ENCODE measurements around the gene ARHGAP28. TPM values are rescaled to one million over a fixed set of nuclear protein-coding genes. Genes with fewer than 3 reads are reported as not detected.

The ARHGAP28 gene
- total and polyA plus RNA-seq, 2 of the 13 experiments (the other 11 are each of a cell fraction or from before 2014, with no cell fraction given), result not detected

DNA sequence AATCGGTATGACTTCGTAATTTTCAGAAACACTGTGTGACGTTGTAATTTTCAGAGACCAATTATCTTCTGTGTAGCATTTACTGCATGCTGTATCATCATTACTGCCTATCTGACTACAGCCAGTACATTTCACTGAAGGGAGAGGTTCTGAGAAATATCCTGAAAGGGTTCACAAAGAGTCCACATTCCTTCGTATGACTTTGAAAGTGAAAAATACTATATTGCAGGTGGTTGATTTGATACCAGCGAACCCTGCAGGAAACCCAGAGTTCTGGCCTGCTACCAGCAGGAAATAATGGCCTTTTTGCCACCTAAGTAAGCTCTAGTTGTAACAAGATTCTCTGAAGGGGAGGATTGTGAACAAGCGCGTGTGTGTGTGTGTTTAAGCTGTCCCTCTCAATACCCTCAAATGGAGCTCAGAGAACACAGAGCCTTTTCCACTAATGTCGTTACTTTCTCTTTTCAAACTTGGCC, 155.5 kb downstream of the ARHGAP28 start:
- no peak overlapping the region for H2AFZ ChIP-seq (ENCODE audit: low read length)
- H3K79me2 ChIP-seq (ENCODE audit: insufficient read depth, low read length), result no peaks in the 10 kb centered on the region
- no peaks in the 10 kb centered on the region for H4K20me1 ChIP-seq (ENCODE audit: insufficient read depth, low read length)
- no peaks in the 10 kb centered on the region for H3K9me3 ChIP-seq (ENCODE audit: low read length)
- DNase-seq (ENCODE audit: low spot score) (no peak), ATAC-seq (no peak), FAIRE-seq (no peak)
- ChIA-PET CTCF (ENCODE audit: low intra/inter-chr PET ratio, low total read pairs) (no interaction called here), POLR2A (no interaction called here)
- no TSS peak for BruUV-seq (replicated peaks)
- intact Hi-C loops (cut with micrococcal nuclease; ENCODE audit: unreplicated experiment) (loop anchor here (5.0 kb wide), 3 partner anchors 283 to 1283 kb away; no protein-coding TSS in a partner anchor), in situ Hi-C loops (cut with HindIII; ENCODE audit: extremely low pct_ligation_motif_present, low pct_unique_long_range_greater_than_20kb) (loop anchor here (5.0 to 25.0 kb wide), 3 partner anchors 343 to 1273 kb away; partner anchors contain the start of gene TMEM200C)
- no peaks in the 10 kb centered on the region for H3K4me1 ChIP-seq (ENCODE audit: insufficient read depth, low read length)
- WGBS (ENCODE audit: low lambda C conversion rate), result 24% methylated on average over 8 of the region's 8 CpGs
- H3K9ac ChIP-seq (ENCODE audit: insufficient read depth, low read depth, low read length), result no peak overlapping the region
- peaks cover 4 to 26% of the 10 kb centered on the region in 2 experiments; a peak in 4 of 5 replicates for H3K27me3 ChIP-seq (ENCODE audit: control insufficient read depth in 1 of 2, insufficient read depth in 2 of 2, low read length in 2 of 2)
- no peaks in the 10 kb centered on the region for H3K36me3 ChIP-seq (replicated peaks in 1 of 2; ENCODE audit: control insufficient read depth in 1 of 2, insufficient read depth in 2 of 2, low read length in 2 of 2)
- H3K4me3 ChIP-seq (replicated peaks in 1 of 3; ENCODE audit: insufficient read depth in 1 of 3, low read depth in 2 of 3, low read length in 3 of 3), result no peak overlapping the region
- H3K4me2 ChIP-seq (ENCODE audit: low read depth, low read length), result no peak overlapping the region
- H3K27ac ChIP-seq (ENCODE audit: extremely low read length, insufficient read depth, low read length), result no peak overlapping the region
- TF ChIP-seq CHD4 (IDR thresholded peaks at IDR 0.05; ENCODE audit: borderline replicate concordance, low read length) (no peak), ZNF431 (CRISPR knock-in tag; IDR thresholded peaks at IDR 0.05; ENCODE audit: borderline replicate concordance, low read depth) (no peak), ERF (CRISPR knock-in tag; IDR thresholded peaks at IDR 0.05) (no peak), MAFK (conservative IDR thresholded peaks at IDR 0.05 in 1 of 2, IDR thresholded peaks at IDR 0.05 in 1 of 2; ENCODE audit: low read length in 2 of 2) (no peak), SKIL (CRISPR knock-in tag; IDR thresholded peaks at IDR 0.05; ENCODE audit: borderline replicate concordance) (no peak), NRL (CRISPR knock-in tag; IDR thresholded peaks at IDR 0.05; ENCODE audit: borderline replicate concordance) (no peak), KLF12 (CRISPR knock-in tag; IDR thresholded peaks at IDR 0.05; ENCODE audit: borderline replicate concordance) (no peak), NR2F1 (CRISPR knock-in tag; IDR thresholded peaks at IDR 0.05) (no peak), NR2C2 (CRISPR knock-in tag; IDR thresholded peaks at IDR 0.05; ENCODE audit: borderline replicate concordance) (no peak), DZIP1 (CRISPR knock-in tag; IDR thresholded peaks at IDR 0.05) (no peak), PHF21A (CRISPR knock-in tag; IDR thresholded peaks at IDR 0.05) (no peak), CREB1 (IDR thresholded peaks at IDR 0.05) (no peak), CREB1 (CRISPR knock-in tag; IDR thresholded peaks at IDR 0.05) (no peak), ZSCAN21 (CRISPR knock-in tag; IDR thresholded peaks at IDR 0.05; ENCODE audit: borderline replicate concordance) (no peak)
- TF ChIP-seq, protein P1, sequence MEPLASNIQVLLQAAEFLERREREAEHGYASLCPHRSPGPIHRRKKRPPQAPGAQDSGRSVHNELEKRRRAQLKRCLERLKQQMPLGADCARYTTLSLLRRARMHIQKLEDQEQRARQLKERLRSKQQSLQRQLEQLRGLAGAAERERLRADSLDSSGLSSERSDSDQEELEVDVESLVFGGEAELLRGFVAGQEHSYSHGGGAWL (CRISPR knock-in tag; IDR thresholded peaks at IDR 0.05), result no peak
- TF ChIP-seq, protein P2, sequence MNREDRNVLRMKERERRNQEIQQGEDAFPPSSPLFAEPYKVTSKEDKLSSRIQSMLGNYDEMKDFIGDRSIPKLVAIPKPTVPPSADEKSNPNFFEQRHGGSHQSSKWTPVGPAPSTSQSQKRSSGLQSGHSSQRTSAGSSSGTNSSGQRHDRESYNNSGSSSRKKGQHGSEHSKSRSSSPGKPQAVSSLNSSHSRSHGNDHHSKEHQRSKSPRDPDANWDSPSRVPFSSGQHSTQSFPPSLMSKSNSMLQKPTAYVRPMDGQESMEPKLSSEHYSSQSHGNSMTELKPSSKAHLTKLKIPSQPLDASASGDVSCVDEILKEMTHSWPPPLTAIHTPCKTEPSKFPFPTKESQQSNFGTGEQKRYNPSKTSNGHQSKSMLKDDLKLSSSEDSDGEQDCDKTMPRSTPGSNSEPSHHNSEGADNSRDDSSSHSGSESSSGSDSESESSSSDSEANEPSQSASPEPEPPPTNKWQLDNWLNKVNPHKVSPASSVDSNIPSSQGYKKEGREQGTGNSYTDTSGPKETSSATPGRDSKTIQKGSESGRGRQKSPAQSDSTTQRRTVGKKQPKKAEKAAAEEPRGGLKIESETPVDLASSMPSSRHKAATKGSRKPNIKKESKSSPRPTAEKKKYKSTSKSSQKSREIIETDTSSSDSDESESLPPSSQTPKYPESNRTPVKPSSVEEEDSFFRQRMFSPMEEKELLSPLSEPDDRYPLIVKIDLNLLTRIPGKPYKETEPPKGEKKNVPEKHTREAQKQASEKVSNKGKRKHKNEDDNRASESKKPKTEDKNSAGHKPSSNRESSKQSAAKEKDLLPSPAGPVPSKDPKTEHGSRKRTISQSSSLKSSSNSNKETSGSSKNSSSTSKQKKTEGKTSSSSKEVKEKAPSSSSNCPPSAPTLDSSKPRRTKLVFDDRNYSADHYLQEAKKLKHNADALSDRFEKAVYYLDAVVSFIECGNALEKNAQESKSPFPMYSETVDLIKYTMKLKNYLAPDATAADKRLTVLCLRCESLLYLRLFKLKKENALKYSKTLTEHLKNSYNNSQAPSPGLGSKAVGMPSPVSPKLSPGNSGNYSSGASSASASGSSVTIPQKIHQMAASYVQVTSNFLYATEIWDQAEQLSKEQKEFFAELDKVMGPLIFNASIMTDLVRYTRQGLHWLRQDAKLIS (CRISPR knock-in tag; IDR thresholded peaks at IDR 0.05), result no peak

Data from HepG2 (cell line).